Measurements from ENCODE around the gene GNB1.

GRCh38 chr1:1780598-1781525, 110.0 kb downstream of the GNB1 start:
- TF ChIP-seq GATA2 (IDR thresholded peaks at IDR 0.05; ENCODE audit: low read depth, low read length): peak; percentile 77
- no peak for TF ChIP-seq GATA3 (IDR thresholded peaks at IDR 0.05; ENCODE audit: low read depth, low read length)
